ENCODE measurements around the gene FYN.
"Not testable (repeated sequence)": the region's sequence is repeated elsewhere in the genome, so short reads cannot be mapped to it uniquely, and the experiment has no call there.

The FYN gene

GRCh38 chr6:111873178-111874024 is at the start of gene FYN:
Gene FYN (minus strand): TSS chr6:111873452. CDS start chr6:111720051, 153,401 bp downstream.
- DNase-seq (ENCODE audit: low read depth), result peak; percentile 99

DNA sequence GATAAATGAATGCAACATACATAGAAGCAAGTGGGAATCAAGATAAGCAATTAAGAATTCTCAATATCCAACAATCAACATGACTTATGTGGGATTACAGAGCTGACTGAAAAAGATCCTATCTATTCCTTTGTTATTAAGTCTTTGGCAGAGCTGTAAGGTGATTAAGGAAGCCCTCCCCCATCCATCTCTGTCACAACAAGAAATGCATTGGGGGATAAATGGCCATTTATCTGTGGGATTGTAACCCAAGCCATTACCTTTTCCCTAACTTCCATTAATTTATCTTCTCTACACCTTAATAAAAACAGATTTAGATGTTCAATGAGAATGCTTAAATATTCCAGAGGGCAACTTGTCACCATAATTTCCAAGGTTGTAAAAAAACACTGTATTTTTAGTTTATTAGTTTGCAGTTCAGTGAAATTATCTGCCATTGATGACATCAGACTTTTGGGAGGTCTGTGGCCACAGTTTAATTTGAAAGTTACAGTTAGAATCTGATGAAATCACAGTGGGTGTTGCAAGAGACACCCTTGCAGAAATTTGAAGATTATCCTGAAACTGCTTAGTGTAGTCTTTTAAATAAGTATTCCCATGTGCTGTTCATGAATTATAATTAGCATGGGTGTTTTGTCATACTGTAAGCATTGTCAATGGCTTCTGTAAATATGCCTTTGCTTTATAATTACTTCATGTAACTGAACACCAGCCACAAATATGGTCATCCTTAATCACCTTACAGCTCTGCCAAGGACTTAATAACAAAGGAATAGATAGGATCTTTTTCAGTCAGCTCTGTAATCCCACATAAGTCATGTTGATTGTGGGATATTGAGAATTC is 49.4 kb upstream of the FYN start:
- DNase-seq (ENCODE audit: low read depth), result no peak

DNA sequence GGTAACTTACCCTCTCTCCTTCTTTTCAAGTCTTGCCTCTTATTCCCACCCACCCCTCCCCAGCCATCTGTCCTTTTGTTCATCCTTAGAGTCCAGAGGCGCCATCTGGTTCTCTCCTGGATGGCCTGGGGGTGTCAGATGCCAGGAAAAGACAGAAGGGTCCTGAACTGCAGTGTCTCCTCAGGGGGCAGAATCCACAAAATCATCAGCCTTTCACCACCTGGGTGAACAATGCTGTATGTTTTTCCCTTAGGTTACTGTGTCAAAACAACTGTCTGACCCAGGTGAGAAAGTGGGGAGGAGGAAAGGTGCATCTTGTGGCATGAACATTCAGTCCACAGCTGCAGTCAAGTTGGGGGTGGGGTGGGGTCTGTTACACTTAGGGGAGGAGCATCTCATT is 47.9 kb upstream of the FYN start:
- no peak for DNase-seq (ENCODE audit: low read depth)

DNA sequence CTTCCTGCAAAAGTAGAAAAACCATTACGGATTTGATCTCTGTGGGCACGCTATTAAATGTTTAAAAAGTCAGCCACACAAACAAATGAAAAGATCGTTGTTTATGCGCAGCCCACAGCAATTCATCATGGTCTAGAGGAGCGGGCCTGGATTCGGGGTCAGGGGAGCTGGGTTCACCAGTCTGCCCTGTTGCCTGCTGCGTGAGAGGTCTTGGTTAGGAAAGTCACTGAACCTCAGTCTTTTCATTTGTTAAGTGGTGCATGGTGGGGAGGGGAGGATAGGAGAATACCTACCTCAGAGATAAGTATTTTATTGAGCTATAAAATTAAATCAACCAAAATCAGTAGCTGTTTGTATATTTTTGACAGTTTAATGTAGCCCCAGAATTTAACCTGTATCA is 47.3 kb upstream of the FYN start:
- no peak for DNase-seq (ENCODE audit: low read depth)

GRCh38 chr6:111918825-111919224 is 45.6 kb upstream of the FYN start:
- no peak for DNase-seq (ENCODE audit: low read depth)

GRCh38 chr6:111916747-111917146 is 43.5 kb upstream of the FYN start:
- no peak for DNase-seq (ENCODE audit: low read depth)

DNA sequence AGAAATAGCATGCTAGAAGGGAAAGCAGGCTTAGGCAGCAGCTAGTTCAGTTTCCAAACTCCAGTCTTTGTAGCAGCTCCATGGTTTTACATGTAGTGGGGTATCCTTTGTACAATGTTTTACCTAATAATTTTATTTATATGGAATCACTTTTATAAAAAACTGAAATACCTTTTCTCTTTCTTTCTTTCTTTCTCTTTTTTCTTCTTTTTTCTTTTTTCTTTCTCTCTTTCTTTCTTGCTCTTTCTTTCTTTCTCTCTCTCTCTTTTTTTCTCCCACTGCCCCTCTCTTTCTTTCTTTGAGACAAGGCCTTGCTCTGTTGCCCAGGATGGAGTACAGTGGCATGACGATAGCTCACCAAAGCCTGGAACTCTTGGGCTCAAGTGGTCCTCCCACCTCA is 41.4 kb upstream of the FYN start:
- DNase-seq (ENCODE audit: low read depth), result no peak

- DNase-seq (ENCODE audit: low read depth), result no peak
Observed at GRCh38 chr6:111912904-111913303, 39.7 kb upstream of the FYN start.

DNA sequence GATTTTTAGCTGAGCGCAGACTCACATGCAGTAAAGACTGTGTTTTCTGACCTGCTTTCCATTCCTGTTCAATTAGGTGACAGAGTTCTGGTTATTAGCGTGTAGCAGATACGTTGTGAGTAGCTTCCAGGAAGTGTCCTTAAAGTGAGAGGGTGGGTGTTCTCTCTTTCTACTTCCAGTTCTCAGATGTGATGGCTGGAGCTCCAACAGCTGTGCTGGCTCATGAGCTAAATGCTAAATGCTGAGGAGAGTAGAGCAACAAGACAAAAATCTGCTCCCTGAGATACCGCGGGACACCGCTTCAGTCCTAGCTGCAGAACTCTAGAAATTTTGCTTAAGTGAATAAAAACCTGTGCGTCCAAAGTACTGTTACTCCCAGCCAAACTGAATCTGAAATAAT is 38.2 kb upstream of the FYN start:
- DNase-seq (ENCODE audit: low read depth), result no peak

DNA sequence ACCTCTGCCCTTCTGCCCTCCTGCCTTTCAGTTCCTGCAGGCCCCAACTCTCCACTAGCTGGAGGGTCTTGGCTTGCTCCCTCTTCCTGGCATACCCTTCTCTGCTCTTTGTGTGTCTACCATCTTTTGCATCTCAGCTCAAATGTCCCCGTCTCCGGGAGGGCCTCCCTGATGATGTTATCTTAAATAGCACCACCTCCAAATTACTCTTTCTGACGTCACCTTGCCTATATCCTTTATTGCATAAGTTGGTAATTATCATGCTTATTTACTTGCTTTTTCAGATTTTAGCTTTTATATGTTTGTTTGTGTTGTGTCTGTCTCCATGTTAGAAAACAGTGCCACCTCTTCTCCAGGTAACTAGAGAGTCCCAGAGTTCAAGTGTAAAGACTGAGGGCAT is 36.0 kb upstream of the FYN start:
- no peak for DNase-seq (ENCODE audit: low read depth)

- not testable (repeated sequence) for DNase-seq (ENCODE audit: low read depth)
Observed at GRCh38 chr6:111908365-111908764, 35.1 kb upstream of the FYN start.

DNA sequence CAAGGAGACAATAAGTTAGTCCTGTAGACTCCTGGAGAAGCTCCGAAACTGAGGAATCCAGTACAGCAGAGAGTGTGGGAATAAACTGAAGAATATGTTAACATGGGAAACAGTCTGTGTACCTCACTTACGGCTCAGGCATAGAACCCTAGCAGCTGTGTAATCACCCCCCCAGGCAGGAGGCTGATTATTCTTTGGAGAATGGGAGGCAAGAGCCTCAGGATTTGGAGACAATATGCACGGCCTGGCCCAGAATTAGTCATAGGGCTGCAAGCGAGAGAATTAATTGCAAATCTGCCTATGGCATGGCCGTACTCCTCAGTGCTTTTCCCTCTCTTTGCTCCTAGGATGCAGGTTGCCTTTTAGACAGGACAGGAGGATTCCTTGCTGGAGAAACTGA is 27.5 kb upstream of the FYN start:
- no peak for DNase-seq (ENCODE audit: low read depth)

- DNase-seq (ENCODE audit: low read depth), result no peak
Observed at GRCh38 chr6:111899531-111899930, 26.3 kb upstream of the FYN start.

DNA sequence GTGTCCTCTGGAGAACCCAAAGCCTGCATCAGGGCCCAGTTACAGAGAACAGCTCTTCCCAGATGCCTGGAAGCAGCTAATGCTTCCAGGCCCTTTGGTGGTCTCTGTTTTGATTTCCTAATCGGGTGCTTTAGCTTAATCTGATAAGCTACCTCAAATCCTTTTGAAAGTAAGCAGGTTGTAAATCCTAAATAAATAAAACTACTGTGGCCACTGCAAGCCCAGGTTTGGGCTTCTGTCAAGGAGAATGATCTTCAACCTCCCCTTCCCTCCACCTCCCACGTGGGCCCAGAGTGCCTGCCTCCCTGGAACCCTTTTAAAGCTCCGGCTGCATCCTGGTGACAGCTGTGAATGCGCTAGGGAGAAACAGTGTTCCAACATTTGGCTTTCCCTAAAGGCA is 25.2 kb upstream of the FYN start:
- no peak for DNase-seq (ENCODE audit: low read depth)

- no peak for DNase-seq (ENCODE audit: low read depth)
Observed at GRCh38 chr6:111894951-111895350, 21.7 kb upstream of the FYN start.

DNA sequence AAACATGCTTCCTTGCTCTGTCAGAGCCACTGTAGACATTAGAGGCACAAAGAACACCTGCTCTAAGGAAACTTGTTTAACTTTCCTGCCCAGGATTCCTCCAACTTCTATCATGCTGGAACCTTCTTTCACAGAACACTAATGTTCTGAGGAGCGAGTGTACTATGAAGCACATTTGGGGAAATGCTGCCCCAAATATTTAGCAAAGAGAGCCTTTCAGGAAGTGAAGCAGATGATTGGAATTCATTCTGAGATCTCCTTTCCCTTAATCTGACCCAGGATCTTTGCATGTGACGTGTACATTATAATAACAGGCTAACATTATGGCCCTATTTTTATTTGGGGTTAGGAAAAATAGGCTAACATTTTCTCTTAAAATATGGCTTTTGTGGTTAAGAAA is 21.0 kb upstream of the FYN start:
- no peak for DNase-seq (ENCODE audit: low read depth)

GRCh38 chr6:111892431-111892830 is 19.2 kb upstream of the FYN start:
- DNase-seq (ENCODE audit: low read depth), result no peak

DNA sequence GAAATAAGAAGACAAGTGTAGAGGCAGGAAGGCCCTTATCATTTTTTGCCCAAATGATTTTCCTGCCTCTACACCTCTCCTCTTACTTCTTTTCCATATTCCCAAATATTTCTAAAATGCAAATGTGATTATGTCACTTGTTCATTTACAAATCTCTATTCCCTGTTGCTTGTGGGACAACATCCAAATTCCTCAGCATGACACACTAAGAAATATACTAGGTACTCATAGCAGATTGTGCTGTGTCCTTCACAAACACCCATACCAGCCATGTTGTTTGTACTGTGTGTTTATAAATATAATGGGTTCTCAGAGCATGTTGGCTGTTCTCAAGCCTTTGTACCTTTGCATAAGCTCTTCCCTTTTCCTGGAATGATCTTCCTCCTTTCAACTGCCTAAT is 17.7 kb upstream of the FYN start:
- DNase-seq (ENCODE audit: low read depth), result no peak

DNA sequence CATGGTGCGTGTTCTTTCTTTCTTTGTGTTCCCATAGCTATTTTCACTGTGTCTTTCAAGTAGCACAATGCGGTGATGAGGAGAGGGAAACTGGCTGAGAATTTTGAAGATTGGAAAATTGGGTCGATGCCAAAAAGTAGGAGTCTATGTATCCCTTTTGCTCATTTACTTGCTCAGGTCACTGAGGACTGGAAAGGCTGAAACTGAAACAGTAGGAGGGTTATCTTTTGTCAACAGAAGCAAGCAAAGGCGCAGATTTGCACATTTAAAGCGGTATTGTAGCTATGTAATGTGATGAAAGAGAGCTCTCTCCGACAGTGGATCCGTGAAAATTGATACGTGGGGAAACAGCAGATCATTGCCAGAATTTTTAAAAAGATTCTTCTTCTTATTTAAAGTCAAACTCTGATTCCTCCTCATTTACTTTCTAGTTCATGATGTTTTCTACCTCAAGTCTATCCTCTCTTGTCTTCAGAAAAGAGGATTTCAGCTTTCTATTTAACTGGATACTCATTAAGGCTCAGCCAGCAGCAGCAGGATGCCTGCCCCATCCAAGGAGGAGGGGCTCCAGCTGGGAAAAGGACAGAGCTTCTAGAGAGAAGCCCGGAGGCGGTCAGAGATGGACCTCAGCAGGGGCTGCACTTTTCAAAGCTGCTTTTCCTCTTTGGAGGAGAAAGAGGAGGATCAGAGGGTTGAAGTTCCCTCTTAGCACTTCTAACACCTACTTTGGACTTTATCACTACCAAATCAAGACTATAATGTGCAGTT is 15.9 kb upstream of the FYN start:
- no peak for DNase-seq (ENCODE audit: low read depth)

DNA sequence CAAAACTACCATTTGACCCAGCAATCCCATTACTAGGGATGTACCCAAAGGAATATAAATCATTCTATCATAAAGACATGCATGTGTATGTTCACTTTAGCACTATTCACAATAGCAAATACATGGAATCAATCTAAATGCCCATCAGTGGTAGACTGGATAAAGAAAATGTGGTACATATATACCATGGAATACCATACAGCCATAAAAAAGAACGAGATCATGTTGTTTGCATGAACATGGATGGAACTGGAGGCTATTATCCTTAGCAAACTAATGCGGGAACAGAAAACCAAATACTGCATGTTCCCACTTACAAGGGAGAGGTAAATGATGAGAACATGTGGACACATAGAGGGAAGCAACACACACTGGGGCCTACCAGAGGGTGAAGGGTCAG is 13.5 kb upstream of the FYN start:
- not testable (repeated sequence) for DNase-seq (ENCODE audit: low read depth)

GRCh38 chr6:111885373-111886027 is 12.2 kb upstream of the FYN start:
- no peak for DNase-seq (ENCODE audit: low read depth)

DNA sequence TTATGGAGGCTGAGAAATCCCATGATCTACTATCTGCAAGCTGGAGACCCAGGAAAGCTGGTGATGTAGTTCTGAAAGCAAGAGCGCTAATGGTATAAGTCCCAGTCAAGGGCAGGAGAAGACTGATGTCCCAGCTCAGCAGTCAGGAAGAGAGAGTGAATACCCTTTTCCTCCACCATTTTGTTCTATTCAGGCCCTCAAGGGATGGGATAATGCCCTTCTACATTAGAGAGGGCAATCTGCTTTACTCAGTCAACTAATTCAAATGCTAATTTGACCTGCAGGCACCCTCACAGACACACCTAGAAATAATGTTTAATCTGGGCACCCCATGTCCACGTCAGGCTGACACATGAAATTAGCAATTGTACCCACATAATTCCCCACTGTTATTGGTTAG is 10.8 kb upstream of the FYN start:
- no peak for DNase-seq (ENCODE audit: low read depth)

Measured in activated gamma-delta T cell treated with anti-CD3 and anti-CD28 coated beads, Interleukin-2, amount 50 U/mL, for 16 hours (primary cell).